ENCODE measurements around the gene FAM83B. TPM values are rescaled to one million over a fixed set of nuclear protein-coding genes. Genes with fewer than 3 reads are reported as not detected.

The FAM83B gene
- total and polyA plus RNA-seq, 2 of the 13 experiments (the other 11 are each of a cell fraction or from before 2014, with no cell fraction given), result not detected

DNA sequence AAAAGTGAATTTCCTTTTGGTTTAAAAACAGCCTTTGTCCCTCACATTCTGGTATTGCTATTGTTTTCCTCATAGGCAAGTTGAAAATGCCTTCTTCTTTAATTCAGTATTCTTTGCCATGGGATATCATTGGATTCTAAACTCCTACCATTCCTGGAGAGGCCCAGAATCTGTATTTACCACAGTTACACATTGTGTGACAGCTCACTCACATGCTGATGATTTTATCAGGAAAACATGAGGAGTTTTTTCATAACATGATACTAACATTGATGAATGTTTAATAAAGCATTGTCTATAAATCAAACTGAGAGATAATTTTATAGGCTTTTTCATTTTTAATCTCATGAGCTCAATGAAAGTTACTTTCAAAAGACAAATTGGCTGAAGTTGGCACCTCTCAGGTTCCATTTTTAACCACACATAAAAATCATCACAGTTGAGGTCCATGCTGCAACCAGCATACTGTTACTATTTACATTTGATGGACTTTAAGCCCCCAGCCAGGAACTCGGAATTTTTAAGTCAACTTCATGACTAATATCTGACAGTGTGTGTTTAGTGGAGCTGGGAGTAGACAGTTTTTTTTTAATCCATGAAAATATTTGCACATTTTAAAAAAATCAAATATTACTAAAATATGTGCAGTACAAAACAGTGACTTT is 82.8 kb downstream of the FAM83B start (continued):
- TF ChIP-seq, protein P1, sequence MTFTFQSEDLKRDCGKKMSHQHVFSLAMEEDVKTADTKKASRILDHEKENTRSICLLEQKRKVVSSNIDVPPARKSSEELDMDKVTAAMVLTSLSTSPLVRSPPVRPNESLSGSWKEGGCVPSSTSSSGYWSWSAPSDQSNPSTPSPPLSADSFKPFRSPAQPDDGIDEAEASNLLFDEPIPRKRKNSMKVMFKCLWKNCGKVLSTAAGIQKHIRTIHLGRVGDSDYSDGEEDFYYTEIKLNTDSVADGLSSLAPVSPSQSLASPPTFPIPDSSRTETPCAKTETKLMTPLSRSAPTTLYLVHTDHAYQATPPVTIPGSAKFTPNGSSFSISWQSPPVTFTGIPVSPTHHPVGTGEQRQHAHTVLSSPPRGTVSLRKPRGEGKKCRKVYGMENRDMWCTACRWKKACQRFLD (CRISPR knock-in tag; IDR thresholded peaks at IDR 0.05; ENCODE audit: borderline replicate concordance), result no peak
- no peak for TF ChIP-seq ZNF230 (CRISPR knock-in tag; IDR thresholded peaks at IDR 0.05)
- TF ChIP-seq NFE2L1 (CRISPR knock-in tag; IDR thresholded peaks at IDR 0.05; ENCODE audit: borderline replicate concordance), result no peak
- peak; percentile 82; the same call in 1 of the 2 replicates for TF ChIP-seq ZNF292 (CRISPR knock-in tag; IDR thresholded peaks at IDR 0.05; ENCODE audit: borderline replicate concordance, low read depth)
- TF ChIP-seq, protein P2, sequence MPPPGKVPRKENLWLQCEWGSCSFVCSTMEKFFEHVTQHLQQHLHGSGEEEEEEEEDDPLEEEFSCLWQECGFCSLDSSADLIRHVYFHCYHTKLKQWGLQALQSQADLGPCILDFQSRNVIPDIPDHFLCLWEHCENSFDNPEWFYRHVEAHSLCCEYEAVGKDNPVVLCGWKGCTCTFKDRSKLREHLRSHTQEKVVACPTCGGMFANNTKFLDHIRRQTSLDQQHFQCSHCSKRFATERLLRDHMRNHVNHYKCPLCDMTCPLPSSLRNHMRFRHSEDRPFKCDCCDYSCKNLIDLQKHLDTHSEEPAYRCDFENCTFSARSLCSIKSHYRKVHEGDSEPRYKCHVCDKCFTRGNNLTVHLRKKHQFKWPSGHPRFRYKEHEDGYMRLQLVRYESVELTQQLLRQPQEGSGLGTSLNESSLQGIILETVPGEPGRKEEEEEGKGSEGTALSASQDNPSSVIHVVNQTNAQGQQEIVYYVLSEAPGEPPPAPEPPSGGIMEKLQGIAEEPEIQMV (CRISPR knock-in tag; IDR thresholded peaks at IDR 0.05; ENCODE audit: low read depth), result no peak
- TF ChIP-seq PPARG (CRISPR knock-in tag; conservative IDR thresholded peaks at IDR 0.05), result no peak
- TF ChIP-seq BHLHE40 (IDR thresholded peaks at IDR 0.05; ENCODE audit: low read length), result 0 out of 2 replicates have a peak, but pooled peaks have one; percentile 28
- peak; percentile 84 for TF ChIP-seq FOXA1 (IDR thresholded peaks at IDR 0.05)
- TF ChIP-seq FOXA1 (CRISPR knock-in tag; IDR thresholded peaks at IDR 0.05), result peak; percentile 92
- TF ChIP-seq LCORL (IDR thresholded peaks at IDR 0.05), result no peak
- peak; percentile 53; the same call in 1 of the 2 replicates for TF ChIP-seq LCORL (CRISPR knock-in tag; IDR thresholded peaks at IDR 0.05)
- TF ChIP-seq ZKSCAN5 (CRISPR knock-in tag; IDR thresholded peaks at IDR 0.05), result no peak
- TF ChIP-seq, protein P3, sequence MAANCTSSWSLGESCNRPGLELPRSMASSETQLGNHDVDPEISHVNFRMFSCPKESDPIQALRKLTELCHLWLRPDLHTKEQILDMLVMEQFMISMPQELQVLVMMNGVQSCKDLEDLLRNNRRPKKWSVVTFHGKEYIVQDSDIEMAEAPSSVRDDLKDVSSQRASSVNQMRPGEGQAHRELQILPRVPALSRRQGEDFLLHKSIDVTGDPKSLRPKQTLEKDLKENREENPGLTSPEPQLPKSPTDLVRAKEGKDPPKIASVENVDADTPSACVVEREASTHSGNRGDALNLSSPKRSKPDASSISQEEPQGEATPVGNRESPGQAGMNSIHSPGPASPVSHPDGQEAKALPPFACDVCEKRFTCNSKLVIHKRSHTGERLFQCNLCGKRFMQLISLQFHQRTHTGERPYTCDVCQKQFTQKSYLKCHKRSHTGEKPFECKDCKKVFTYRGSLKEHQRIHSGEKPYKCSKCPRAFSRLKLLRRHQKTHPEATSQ (CRISPR knock-in tag; IDR thresholded peaks at IDR 0.05; ENCODE audit: borderline replicate concordance), result no peak; the same call in 1 of the 2 replicates
- no peak for TF ChIP-seq ELF1 (CRISPR knock-in tag; IDR thresholded peaks at IDR 0.05)
- TF ChIP-seq SOX6 (IDR thresholded peaks at IDR 0.05), result no peak
- TF ChIP-seq SOX6 (CRISPR knock-in tag; IDR thresholded peaks at IDR 0.05), result peak; percentile 57; the same call in 1 of the 2 replicates
- TF ChIP-seq NR3C1 (CRISPR knock-in tag; IDR thresholded peaks at IDR 0.05), result no peak
- TF ChIP-seq MAFK (conservative IDR thresholded peaks at IDR 0.05 in 1 of 2, IDR thresholded peaks at IDR 0.05 in 1 of 2; ENCODE audit: low read length in 2 of 2), result peak in 1 of 2 experiments; percentile 7; a peak in 1 of 4 replicates
- TF ChIP-seq, protein P4, sequence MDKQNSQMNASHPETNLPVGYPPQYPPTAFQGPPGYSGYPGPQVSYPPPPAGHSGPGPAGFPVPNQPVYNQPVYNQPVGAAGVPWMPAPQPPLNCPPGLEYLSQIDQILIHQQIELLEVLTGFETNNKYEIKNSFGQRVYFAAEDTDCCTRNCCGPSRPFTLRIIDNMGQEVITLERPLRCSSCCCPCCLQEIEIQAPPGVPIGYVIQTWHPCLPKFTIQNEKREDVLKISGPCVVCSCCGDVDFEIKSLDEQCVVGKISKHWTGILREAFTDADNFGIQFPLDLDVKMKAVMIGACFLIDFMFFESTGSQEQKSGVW (CRISPR knock-in tag; IDR thresholded peaks at IDR 0.05; ENCODE audit: borderline replicate concordance), result no peak
- TF ChIP-seq ZNF777 (CRISPR knock-in tag; IDR thresholded peaks at IDR 0.05), result no peak
- TF ChIP-seq KAT8 (CRISPR knock-in tag; IDR thresholded peaks at IDR 0.05), result peak; percentile 63; the same call in 1 of the 2 replicates
- no peak for TF ChIP-seq ZNF274 (CRISPR knock-in tag; IDR thresholded peaks at IDR 0.05)
- TF ChIP-seq SRSF1 (optimal IDR thresholded peaks at IDR 0.05; ENCODE audit: low read depth, low read length), result no peak
- no peak for TF ChIP-seq KDM5B (CRISPR knock-in tag; IDR thresholded peaks at IDR 0.05; ENCODE audit: borderline replicate concordance)
- TF ChIP-seq, protein P5, sequence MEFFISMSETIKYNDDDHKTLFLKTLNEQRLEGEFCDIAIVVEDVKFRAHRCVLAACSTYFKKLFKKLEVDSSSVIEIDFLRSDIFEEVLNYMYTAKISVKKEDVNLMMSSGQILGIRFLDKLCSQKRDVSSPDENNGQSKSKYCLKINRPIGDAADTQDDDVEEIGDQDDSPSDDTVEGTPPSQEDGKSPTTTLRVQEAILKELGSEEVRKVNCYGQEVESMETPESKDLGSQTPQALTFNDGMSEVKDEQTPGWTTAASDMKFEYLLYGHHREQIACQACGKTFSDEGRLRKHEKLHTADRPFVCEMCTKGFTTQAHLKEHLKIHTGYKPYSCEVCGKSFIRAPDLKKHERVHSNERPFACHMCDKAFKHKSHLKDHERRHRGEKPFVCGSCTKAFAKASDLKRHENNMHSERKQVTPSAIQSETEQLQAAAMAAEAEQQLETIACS (CRISPR knock-in tag; IDR thresholded peaks at IDR 0.05), result no peak
- peak; percentile 69 for TF ChIP-seq BCL6 (CRISPR knock-in tag; IDR thresholded peaks at IDR 0.05)

Data from HepG2 (cell line).